Activated CD4-positive, CD25-positive, alpha-beta regulatory T cell (primary cell): Measurements from ENCODE around the gene FARP1.

ENCODE experiments used
- DNase-seq, 4 experiments: peaks; one replicate each; lab custom pipeline; 2025; lab: John Stamatoyannopoulos, UW

FARP1 gene

GRCh38 chr13:98203646-98204326 lies 60.9 kb downstream of the FARP1 start:
- no peak for DNase-seq

GRCh38 chr13:98204546-98204945 lies 61.7 kb downstream of the FARP1 start:
- no peak for DNase-seq

- no peak for DNase-seq
Measured at GRCh38 chr13:98206946-98207345, 64.1 kb downstream of the FARP1 start.

- no peak for DNase-seq
Measured at GRCh38 chr13:98207416-98207815, 64.5 kb downstream of the FARP1 start.

GRCh38 chr13:98208606-98209005 lies 65.7 kb downstream of the FARP1 start:
- DNase-seq, result no peak

- DNase-seq, result no peak
Measured at GRCh38 chr13:98212763-98213162, 69.9 kb downstream of the FARP1 start.

GRCh38 chr13:98213354-98213753 lies 70.5 kb downstream of the FARP1 start:
- no peak for DNase-seq

- no peak for DNase-seq
Measured at GRCh38 chr13:98214008-98214643, 71.2 kb downstream of the FARP1 start.

- DNase-seq, result no peak
Measured at GRCh38 chr13:98214707-98215106, 71.8 kb downstream of the FARP1 start.

GRCh38 chr13:98215508-98215907 lies 72.6 kb downstream of the FARP1 start:
- DNase-seq, result no peak

- DNase-seq, result no peak
Measured at GRCh38 chr13:98216135-98216565, 73.3 kb downstream of the FARP1 start.

- DNase-seq, result no peak
Measured at GRCh38 chr13:98216711-98217285, 73.9 kb downstream of the FARP1 start.

- no peak for DNase-seq
Measured at GRCh38 chr13:98217597-98217996, 74.7 kb downstream of the FARP1 start.

- DNase-seq, result no peak
Measured at GRCh38 chr13:98219685-98220084, 76.8 kb downstream of the FARP1 start.

GRCh38 chr13:98220271-98220791 lies 77.4 kb downstream of the FARP1 start:
- DNase-seq, result no peak

- DNase-seq, result no peak
Measured at GRCh38 chr13:98221234-98221633, 78.3 kb downstream of the FARP1 start.

- no peak for DNase-seq
Measured at GRCh38 chr13:98222081-98222554, 79.2 kb downstream of the FARP1 start.

GRCh38 chr13:98222816-98223215 lies 79.9 kb downstream of the FARP1 start:
- no peak for DNase-seq

- no peak for DNase-seq
Measured at GRCh38 chr13:98223741-98224140, 80.8 kb downstream of the FARP1 start.

GRCh38 chr13:98224557-98224956 lies 81.7 kb downstream of the FARP1 start:
- DNase-seq, result no peak

- DNase-seq, result no peak
Measured at GRCh38 chr13:98225036-98225940, 82.4 kb downstream of the FARP1 start.

- DNase-seq, result no peak
Measured at GRCh38 chr13:98226496-98226895, 83.6 kb downstream of the FARP1 start.
